Left lung (tissue), 10 donors: ENCODE data around the gene GRM7. TPM values are rescaled to one million over a fixed set of nuclear protein-coding genes. Genes with fewer than 3 reads are reported as not detected.

ENCODE experiments used
- ATAC-seq: fragments of 200-7000 bp; cut with Tn5 transposase; one replicate; pipeline ENCODE4 v1.9.1; 2020; ENCODE audit warnings: moderate library complexity
- DNase-seq, 4 donors: peaks; one replicate each; pipeline ENCODE4 v3.0.0-alpha.2; 2013 to 2020
- H3K27ac ChIP-seq, 2 donors: fragments of 200-600 bp; sonication (generic) in 1 of 2; one replicate each; pipeline versions ENCODE4 v1.5.0 to v1.8.0; 2020 to 2021
- H3K27me3 ChIP-seq, 2 donors: fragments of 200-600 bp; sonication (generic) in 1 of 2; one replicate each; pipeline versions ENCODE4 v1.5.0 to v1.8.0; 2020 to 2021
- H3K36me3 ChIP-seq, 2 donors: fragments of 200-600 bp; sonication (generic) in 1 of 2; one replicate each; pipeline versions ENCODE4 v1.5.0 to v1.8.0; 2020 to 2021
- H3K4me1 ChIP-seq, 2 donors: fragments of 200-600 bp; one replicate each; pipeline ENCODE4 v1.8.0; 2021
- H3K4me3 ChIP-seq, 2 donors: fragments of 200-600 bp; sonication (generic) in 1 of 2; one replicate each; pipeline versions ENCODE4 v1.5.0 to v1.8.0; 2020 to 2021; ENCODE audit warnings: mild to moderate bottlenecking in 1 of 2
- H3K9me3 ChIP-seq, 2 donors: fragments of 200-600 bp; sonication (generic) in 1 of 2; one replicate each; pipeline versions ENCODE4 v1.5.0 to v1.8.0; 2020 to 2021
- CTCF ChIP-seq, 2 donors: fragments of 200-600 bp; sonication (generic) in 1 of 2; IDR thresholded peaks; one replicate each; pipeline versions ENCODE4 v1.5.0 to v1.8.0; 2021; ENCODE audit warnings: antibody characterized with exemption in 2 of 2
- intact Hi-C, 2 donors: fragments of 100-400 bp; cut with DNase I; formaldehyde crosslinking; loops; one replicate each; pipeline versions ENCODE4 v1.11.2 to v1.14.2; 2022
- polyA plus RNA-seq, 6 donors: library from polyadenylated mRNA; unstranded; fragments of 120-200 nt; gene quantifications; one replicate each; pipeline ENCODE4 v1.2.1, GENCODE V29; 2013; ENCODE audit not compliant: insufficient read length in 6 of 6
- total RNA-seq, 2 donors: library from RNA; stranded (reverse); fragmentation: NEBNext Ultra II Directional; extraction: Animal tissue kit (Norgen Biotek cat#: 25700); gene quantifications; one replicate each; pipeline ENCODE4 v1.2.1, GENCODE V29; 2021
- donor health status: DM: no; HTN: yes; CAD: no.
- donor health status: DM: no; HTN: no; CAD: no.

GRM7 gene
- total and polyA plus RNA-seq, 8 donors, result 0.04 to 0.72 (median 0.27) TPM

- ATAC-seq (no peak), DNase-seq (no peak)
- no peaks in the 10 kb centered on the region for H3K4me1 ChIP-seq
- no peaks in the 10 kb centered on the region for H3K36me3 ChIP-seq
- H3K4me3 ChIP-seq, result no peak overlapping the region
- no peaks in the 10 kb centered on the region for H3K27me3 ChIP-seq
- intact Hi-C loops, result no loop called here
- TF ChIP-seq CTCF (IDR thresholded peaks at IDR 0.05), result no peak
- H3K9me3 ChIP-seq, result peaks cover 0 to 6% of the 10 kb centered on the region in 2 donors
- no peak overlapping the region for H3K27ac ChIP-seq
These were observed 239.2 kb downstream of the GRM7 start for GRCh38 chr3:7100136-7100535.

GRCh38 chr3:7106635-7107034 lies 245.7 kb downstream of the GRM7 start:
- Histone ChIP-seq H3K9me3 (no peaks in the 10 kb centered on the region), H3K36me3 (no peaks in the 10 kb centered on the region), H3K4me1 (no peaks in the 10 kb centered on the region), H3K4me3 (no peak overlapping the region), H3K27ac (no peak overlapping the region), H3K27me3 (no peaks in the 10 kb centered on the region)
- no peak for ATAC-seq
- no peak for TF ChIP-seq CTCF (IDR thresholded peaks at IDR 0.05)
- DNase-seq, result no peak
- intact Hi-C loops, result no loop called here

DNA sequence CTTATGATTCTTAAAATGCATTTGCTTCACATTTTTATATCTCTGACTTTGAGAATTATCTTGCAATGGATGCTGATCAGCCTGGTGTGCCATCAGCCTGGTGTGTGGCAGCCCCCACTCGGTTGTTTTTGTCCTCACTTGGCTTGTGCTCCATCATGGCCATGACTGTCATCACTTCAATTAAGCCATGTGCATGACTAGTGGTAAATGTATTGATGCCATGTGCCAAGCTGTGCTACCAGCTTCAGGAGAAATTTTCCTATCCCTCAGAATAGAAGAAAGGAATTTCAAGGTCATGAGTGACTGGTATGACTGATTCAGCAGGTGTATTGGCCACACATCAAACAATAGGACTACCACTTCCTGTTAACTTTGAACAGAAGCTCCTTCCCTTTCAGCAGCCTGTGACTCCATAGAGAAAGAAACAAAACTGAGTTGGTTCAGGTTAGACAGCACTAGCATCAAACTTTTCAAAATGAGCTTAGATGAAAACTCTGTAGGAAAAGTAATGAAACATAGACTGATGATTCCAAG lies 251.7 kb downstream of the GRM7 start:
- Histone ChIP-seq H3K9me3 (no peaks in the 10 kb centered on the region), H3K36me3 (no peaks in the 10 kb centered on the region), H3K27ac (no peak overlapping the region), H3K4me3 (no peak overlapping the region), H3K4me1 (no peaks in the 10 kb centered on the region), H3K27me3 (no peaks in the 10 kb centered on the region)
- intact Hi-C loops, result no loop called here
- TF ChIP-seq CTCF (IDR thresholded peaks at IDR 0.05), result no peak
- DNase-seq (no peak), ATAC-seq (no peak)

- intact Hi-C loops, result no loop called here
- H3K4me3 ChIP-seq, result no peak overlapping the region
- no peaks in the 10 kb centered on the region for H3K9me3 ChIP-seq
- peak in 1 of 2 donors; percentile 29 for TF ChIP-seq CTCF (IDR thresholded peaks at IDR 0.05)
- H3K27me3 ChIP-seq, result no peaks in the 10 kb centered on the region
- peak; percentile 55 for ATAC-seq
- no peaks in the 10 kb centered on the region for H3K36me3 ChIP-seq
- H3K27ac ChIP-seq, result no peak overlapping the region
- DNase-seq, result no peak
- no peaks in the 10 kb centered on the region for H3K4me1 ChIP-seq
These were observed 283.9 kb downstream of the GRM7 start for GRCh38 chr3:7144697-7145308.

DNA sequence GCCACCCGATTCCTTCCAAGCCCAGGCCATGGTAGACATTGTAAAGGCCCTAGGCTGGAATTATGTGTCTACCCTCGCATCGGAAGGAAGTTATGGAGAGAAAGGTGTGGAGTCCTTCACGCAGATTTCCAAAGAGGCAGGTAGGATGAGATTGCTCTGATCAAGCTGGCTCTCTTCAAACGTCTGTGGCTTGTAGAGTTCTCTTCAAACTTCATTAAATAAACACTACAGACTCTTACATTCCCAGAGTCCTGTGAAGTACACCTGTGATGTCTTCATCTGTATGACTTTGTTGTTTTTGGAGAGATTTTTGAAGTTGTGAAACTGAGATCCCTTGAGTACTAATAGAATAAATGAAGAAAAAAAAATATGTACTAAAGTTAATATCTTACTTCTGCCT lies 285.6 kb downstream of the GRM7 start:
- Histone ChIP-seq H3K9me3 (no peaks in the 10 kb centered on the region), H3K4me1 (no peaks in the 10 kb centered on the region), H3K4me3 (no peak overlapping the region), H3K36me3 (no peaks in the 10 kb centered on the region), H3K27me3 (no peaks in the 10 kb centered on the region), H3K27ac (no peak overlapping the region)
- ATAC-seq, result peak; percentile 89
- intact Hi-C loops, result no loop called here
- no peak for TF ChIP-seq CTCF (IDR thresholded peaks at IDR 0.05)
- DNase-seq, result no peak
